Esophagus muscularis mucosa (tissue), 4 donors: ENCODE results near the gene KDM6A. TPM values are rescaled to one million over a fixed set of nuclear protein-coding genes. Genes with fewer than 3 reads are reported as not detected.
"Not testable (repeated sequence)": the region's sequence is repeated elsewhere in the genome, so short reads cannot be mapped to it uniquely, and the experiment has no call there.

ENCODE experiments used
- DNase-seq: peaks from one replicate; pipeline ENCODE4 v3.0.0-alpha.2; 2017; ENCODE audit errors: extremely low spot score
- H3K27ac ChIP-seq, 4 donors: fragments of 200-600 bp; sonication (generic); replicated peaks in 1 of 4; 1 replicate in 3 of 4; 2 replicates in 1 of 4; pipeline ENCODE4 v1.5.1; 2016 to 2019; ENCODE audit warnings: mild to moderate bottlenecking in 1 of 4
- H3K27me3 ChIP-seq, 4 donors: fragments of 200-600 bp; sonication (generic); one replicate each; pipeline versions ENCODE4 v1.5.1 to v1.6.0; 2016 to 2019
- H3K36me3 ChIP-seq, 4 donors: fragments of 200-600 bp; sonication (generic); one replicate each; pipeline ENCODE4 v1.5.1; 2016 to 2019
- H3K4me1 ChIP-seq, 4 donors: fragments of 200-600 bp; sonication (generic); one replicate each; pipeline ENCODE4 v1.5.1; 2016 to 2019
- H3K4me3 ChIP-seq, 4 donors: fragments of 200-600 bp; sonication (generic); 1 replicate in 2 of 4; 2 replicates in 2 of 4; pipeline ENCODE4 v1.5.1; 2016 to 2019; ENCODE audit warnings: mild to moderate bottlenecking in 4 of 4, moderate library complexity in 1 of 4
- H3K9me3 ChIP-seq, 4 donors: fragments of 200-600 bp; sonication (generic); 1 replicate in 3 of 4; 2 replicates in 1 of 4; pipeline ENCODE4 v1.5.1; 2016 to 2019
- EP300 ChIP-seq: sonication (generic); formaldehyde crosslinking; IDR thresholded peaks from one replicate; pipeline ENCODE4 v1.6.1; 2017; ENCODE audit warnings: antibody characterized with exemption
- POLR2A ChIP-seq: fragments of 450-650 bp; IDR thresholded peaks from one replicate; pipeline ENCODE4 v1.6.1; 2017; ENCODE audit warnings: antibody characterized with exemption, moderate library complexity, mild to moderate bottlenecking, low read depth
- POLR2AphosphoS5 ChIP-seq, 2 donors: sonication (generic); formaldehyde crosslinking; IDR thresholded peaks; one replicate each; pipeline ENCODE4 v1.6.1; 2017; ENCODE audit warnings: antibody characterized with exemption in 2 of 2
- WGBS: methylation state at CpG from one replicate; pipeline ENCODE4 v1.1.5; 2018; 5-methylcytosine and 5-hydroxymethylcytosine counted together
- intact Hi-C: fragments of 100-400 bp; cut with DNase I; formaldehyde crosslinking; loops from one replicate; pipeline ENCODE4 v1.15.1; 2023
- total RNA-seq, 4 donors: library from RNA; depleted of rRNA; stranded (reverse); fragments of >200 nt; gene quantifications; one replicate each; pipeline versions ENCODE4 v1.1.0 to v1.2.1, GENCODE V29; 2016
- TF ChIP-seq, protein P1 (sequence below), 3 experiments: fragments of 200-600 bp in 2 of 3; fragments of 450-650 bp in 1 of 3; sonication (generic) in 2 of 3; IDR thresholded peaks; one replicate each; pipeline ENCODE4 v1.5.1; 2017 to 2019; ENCODE audit warnings: antibody characterized with exemption in 3 of 3, mild to moderate bottlenecking in 2 of 3, moderate library complexity in 1 of 3

The KDM6A gene
- total RNA-seq, 4 donors from 2014 or later, result 14.4 to 24.1 (median 23.2) TPM

DNA sequence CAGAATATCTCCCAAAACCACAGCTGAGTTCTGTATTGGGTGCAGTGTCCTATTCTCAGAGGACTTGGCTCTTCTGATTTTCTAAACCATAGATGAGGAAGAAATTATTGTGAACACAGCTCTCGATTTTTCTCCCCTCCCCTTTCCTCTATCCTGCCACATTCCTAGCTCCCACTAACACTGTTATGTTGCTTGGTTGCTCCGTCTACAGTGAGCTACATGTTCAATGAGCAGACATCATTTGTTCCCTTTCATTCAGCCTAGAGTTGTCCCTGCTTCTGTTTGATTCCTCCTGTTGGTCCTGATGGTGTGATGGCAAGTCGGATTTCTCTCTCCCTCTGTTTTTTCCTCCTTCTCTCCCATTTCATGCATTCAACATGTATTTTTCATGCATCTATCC, 261.8 kb downstream of the KDM6A start:
- Histone ChIP-seq H3K4me3 (no peak overlapping the region), H3K9me3 (no peaks in the 10 kb centered on the region), H3K36me3 (no peaks in the 10 kb centered on the region), H3K4me1 (peaks cover 0 to 12% (median 2%) of the 10 kb centered on the region in 4 donors), H3K27me3 (no peaks in the 10 kb centered on the region), H3K27ac (peak overlapping the region in 1 of 4 donors; percentile 62)
- DNase-seq, result no peak
- TF ChIP-seq, protein P1, sequence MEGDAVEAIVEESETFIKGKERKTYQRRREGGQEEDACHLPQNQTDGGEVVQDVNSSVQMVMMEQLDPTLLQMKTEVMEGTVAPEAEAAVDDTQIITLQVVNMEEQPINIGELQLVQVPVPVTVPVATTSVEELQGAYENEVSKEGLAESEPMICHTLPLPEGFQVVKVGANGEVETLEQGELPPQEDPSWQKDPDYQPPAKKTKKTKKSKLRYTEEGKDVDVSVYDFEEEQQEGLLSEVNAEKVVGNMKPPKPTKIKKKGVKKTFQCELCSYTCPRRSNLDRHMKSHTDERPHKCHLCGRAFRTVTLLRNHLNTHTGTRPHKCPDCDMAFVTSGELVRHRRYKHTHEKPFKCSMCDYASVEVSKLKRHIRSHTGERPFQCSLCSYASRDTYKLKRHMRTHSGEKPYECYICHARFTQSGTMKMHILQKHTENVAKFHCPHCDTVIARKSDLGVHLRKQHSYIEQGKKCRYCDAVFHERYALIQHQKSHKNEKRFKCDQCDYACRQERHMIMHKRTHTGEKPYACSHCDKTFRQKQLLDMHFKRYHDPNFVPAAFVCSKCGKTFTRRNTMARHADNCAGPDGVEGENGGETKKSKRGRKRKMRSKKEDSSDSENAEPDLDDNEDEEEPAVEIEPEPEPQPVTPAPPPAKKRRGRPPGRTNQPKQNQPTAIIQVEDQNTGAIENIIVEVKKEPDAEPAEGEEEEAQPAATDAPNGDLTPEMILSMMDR (IDR thresholded peaks at IDR 0.05), result no peak
- TF ChIP-seq EP300, result no peak
- no peak for TF ChIP-seq POLR2A
- TF ChIP-seq POLR2AphosphoS5 (IDR thresholded peaks at IDR 0.05), result no peak
- intact Hi-C loops, result no loop called here
- WGBS, result 52% methylated on average over 3 of the region's 3 CpGs

DNA sequence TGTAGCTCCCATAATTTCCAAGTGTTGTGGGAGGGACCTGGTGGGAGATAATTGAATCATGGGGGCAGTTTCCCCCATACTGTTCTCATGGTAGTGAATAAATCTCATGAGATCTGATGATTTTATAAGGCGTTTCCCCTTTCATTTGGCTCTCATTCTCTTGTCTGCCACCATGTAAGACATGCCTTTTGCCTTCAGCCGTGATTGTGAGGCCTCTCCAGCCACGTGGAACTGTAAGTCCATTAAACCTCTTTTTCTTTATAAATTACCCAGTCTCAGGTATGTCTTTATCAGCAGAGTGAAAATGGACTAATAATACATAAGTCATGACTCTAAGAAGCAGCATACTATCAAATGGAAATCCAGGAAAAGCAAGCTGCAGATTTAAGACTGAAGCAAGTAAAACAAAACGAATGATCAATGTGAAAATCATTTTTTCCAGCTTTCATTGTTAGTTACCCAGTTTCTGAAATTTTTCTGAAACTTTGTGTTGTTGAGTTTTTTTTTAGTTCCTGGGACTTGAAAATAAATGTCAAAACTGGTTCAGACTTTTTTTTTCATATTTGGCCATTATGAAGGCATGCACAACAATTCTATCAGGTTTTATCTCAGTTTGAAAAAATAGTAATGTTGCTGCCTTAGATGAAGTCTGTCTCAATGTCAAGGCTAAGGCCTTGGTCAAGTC, 262.5 kb downstream of the KDM6A start:
- H3K9me3 ChIP-seq, H3K27ac ChIP-seq, intact Hi-C loops: not testable (repeated sequence)

DNA sequence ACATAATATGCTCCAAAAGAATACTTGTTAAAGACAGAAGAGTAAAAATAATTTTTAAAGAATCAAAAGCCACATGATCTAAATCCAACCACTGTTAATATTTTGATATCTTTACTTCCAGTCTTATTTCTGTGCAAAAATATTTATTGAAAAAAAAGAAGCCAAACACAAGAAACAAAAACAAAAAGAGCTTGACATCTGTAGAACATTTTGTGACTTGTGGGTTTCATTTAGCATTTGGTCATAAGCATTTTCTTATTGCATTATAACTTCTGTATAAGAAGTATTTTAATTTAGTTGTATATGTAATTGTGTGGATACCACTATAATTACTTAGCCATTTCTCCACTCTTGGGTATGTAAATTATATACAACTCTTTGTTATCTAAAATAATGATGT, 264.5 kb downstream of the KDM6A start:
- no peak overlapping the region for H3K4me3 ChIP-seq
- peaks cover 0 to 12% (median 2%) of the 10 kb centered on the region in 4 donors for H3K4me1 ChIP-seq
- H3K27me3 ChIP-seq, result no peaks in the 10 kb centered on the region
- intact Hi-C loops, result no loop called here
- TF ChIP-seq POLR2A (no peak), EP300 (no peak), POLR2AphosphoS5 (IDR thresholded peaks at IDR 0.05) (no peak)
- TF ChIP-seq, protein P1 (IDR thresholded peaks at IDR 0.05), result no peak
- H3K36me3 ChIP-seq, result no peaks in the 10 kb centered on the region
- DNase-seq, result no peak
- no peak overlapping the region for H3K27ac ChIP-seq
- no peaks in the 10 kb centered on the region for H3K9me3 ChIP-seq

More for the DNA sequence above, 262.5 kb downstream of the KDM6A start:
- not testable (repeated sequence) for DNase-seq, H3K4me3 ChIP-seq, H3K36me3 ChIP-seq, H3K27me3 ChIP-seq
- 84% methylated on average over 4 of the region's 4 CpGs for WGBS
- H3K4me1 ChIP-seq, result peaks cover 0 to 12% (median 2%) of the 10 kb centered on the region in 4 donors

DNA sequence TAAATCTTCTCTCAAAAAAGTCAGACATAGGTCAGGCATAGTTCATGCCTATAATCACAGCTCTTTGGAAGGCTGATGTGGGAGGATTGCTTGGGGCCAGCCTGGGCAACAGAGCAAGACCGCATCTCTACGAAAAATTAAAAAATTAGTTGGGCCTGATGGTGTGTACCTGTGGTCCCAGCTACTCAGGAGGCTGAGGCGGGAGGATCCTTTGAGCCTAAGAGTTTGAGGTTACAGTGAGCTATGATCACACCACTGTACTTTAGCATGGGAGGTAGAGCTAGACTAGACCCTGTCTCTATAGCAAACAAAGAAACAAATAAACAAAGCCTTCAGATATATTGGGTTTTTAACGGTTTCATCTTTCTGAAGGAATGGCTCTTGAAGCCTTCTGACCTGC, 265.5 kb downstream of the KDM6A start:
- peaks cover 0 to 12% (median 2%) of the 10 kb centered on the region in 4 donors for H3K4me1 ChIP-seq
- no peaks in the 10 kb centered on the region for H3K36me3 ChIP-seq
- H3K4me3 ChIP-seq, result no peak overlapping the region
- 84% methylated on average over 4 of the region's 4 CpGs for WGBS
- no peak for DNase-seq
- H3K27ac ChIP-seq, result no peak overlapping the region
- intact Hi-C loops, result no loop called here
- no peaks in the 10 kb centered on the region for H3K9me3 ChIP-seq
- no peak for TF ChIP-seq POLR2AphosphoS5 (IDR thresholded peaks at IDR 0.05)
- H3K27me3 ChIP-seq, result no peaks in the 10 kb centered on the region

DNA sequence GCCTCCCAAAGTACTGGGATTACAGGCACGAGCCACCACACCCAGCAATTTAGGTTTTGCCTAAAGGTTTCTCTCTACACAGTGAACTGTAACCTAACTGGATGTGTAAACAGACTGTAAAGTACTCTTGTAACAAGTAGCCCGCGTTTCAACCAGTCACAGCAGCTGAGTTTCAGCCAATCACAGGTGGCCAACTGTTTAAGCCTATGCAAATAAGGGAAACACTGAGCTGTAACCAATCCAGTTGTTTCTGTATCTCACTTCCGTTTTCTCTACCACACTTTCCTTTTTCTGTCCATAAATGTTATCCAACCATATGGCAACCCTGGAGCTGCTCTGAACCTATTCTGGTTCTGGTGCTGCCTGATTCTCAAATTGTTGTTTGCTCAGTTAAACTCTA, 267.8 kb downstream of the KDM6A start:
- TF ChIP-seq POLR2AphosphoS5 (IDR thresholded peaks at IDR 0.05), result no peak
- TF ChIP-seq, protein P1 (IDR thresholded peaks at IDR 0.05), result no peak
- TF ChIP-seq EP300, result no peak
- TF ChIP-seq POLR2A, result no peak
- intact Hi-C loops, result no loop called here
- Histone ChIP-seq H3K4me3 (no peak overlapping the region), H3K27ac (no peak overlapping the region), H3K4me1 (no peaks in the 10 kb centered on the region), H3K27me3 (no peaks in the 10 kb centered on the region), H3K9me3 (no peaks in the 10 kb centered on the region), H3K36me3 (no peaks in the 10 kb centered on the region)
- WGBS, result 79% methylated on average over 4 of the region's 4 CpGs
- DNase-seq, result no peak

DNA sequence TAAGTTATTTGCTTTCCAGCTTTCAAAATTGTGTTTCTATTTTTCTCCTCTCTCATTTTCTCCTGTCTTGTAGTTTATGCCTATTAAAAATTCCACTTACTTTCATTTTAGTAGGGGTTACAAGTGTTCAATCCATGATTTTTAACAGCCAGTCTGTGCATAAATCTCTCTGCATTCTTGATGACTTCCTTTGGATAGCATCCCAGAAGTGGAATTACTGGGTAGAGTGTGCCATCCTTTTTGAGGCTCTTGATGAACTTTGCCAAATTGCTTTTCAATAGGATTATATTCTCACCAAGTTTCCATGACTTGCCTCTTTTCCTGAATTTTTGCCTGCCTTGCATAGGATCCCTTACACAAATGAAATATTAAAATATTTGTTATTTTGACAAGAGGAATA, 269.2 kb downstream of the KDM6A start:
- intact Hi-C loops, result no loop called here
- DNase-seq, result no peak
- no peak for TF ChIP-seq POLR2A
- TF ChIP-seq, protein P1 (IDR thresholded peaks at IDR 0.05), result no peak
- no peak for TF ChIP-seq EP300
- TF ChIP-seq POLR2AphosphoS5 (IDR thresholded peaks at IDR 0.05), result no peak

More for the DNA sequence above, 269.2 kb downstream of the KDM6A start:
- no peaks in the 10 kb centered on the region for H3K27me3 ChIP-seq
- no peaks in the 10 kb centered on the region for H3K36me3 ChIP-seq
- no peaks in the 10 kb centered on the region for H3K4me1 ChIP-seq
- no peak overlapping the region for H3K27ac ChIP-seq
- H3K9me3 ChIP-seq, result no peaks in the 10 kb centered on the region
- no peak overlapping the region for H3K4me3 ChIP-seq
